Left ventricle myocardium inferior (tissue), 1 donor: ENCODE results near the gene CALM3. TPM values are rescaled to one million over a fixed set of nuclear protein-coding genes. Genes with fewer than 3 reads are reported as not detected.

Source experiments
- DNase-seq: peaks from one replicate; pipeline ENCODE4 v3.0.0-alpha.2; 2020
- H3K27ac ChIP-seq: fragments of 200-600 bp; replicated peaks from 2 replicates; pipeline ENCODE4 v1.8.0; 2021
- H3K27me3 ChIP-seq: fragments of 200-600 bp; 2 replicates; pipeline ENCODE4 v1.8.0; 2021; ENCODE audit warnings: low read depth
- H3K36me3 ChIP-seq: fragments of 200-600 bp; 2 replicates; pipeline ENCODE4 v1.8.0; 2021
- H3K4me1 ChIP-seq: fragments of 200-600 bp; 2 replicates; pipeline ENCODE4 v1.8.0; 2021
- H3K4me3 ChIP-seq: fragments of 200-600 bp; 2 replicates; pipeline ENCODE4 v1.8.0; 2021; ENCODE audit warnings: mild to moderate bottlenecking, moderate library complexity
- H3K9me3 ChIP-seq: fragments of 200-600 bp; replicated peaks from 2 replicates; pipeline ENCODE4 v1.8.0; 2021
- intact Hi-C: fragments of 100-400 bp; cut with micrococcal nuclease; formaldehyde crosslinking; loops from one replicate; pipeline ENCODE4 v1.11.0; 2022
- total RNA-seq: library from RNA; stranded (reverse); fragmentation: NEBNext Ultra II Directional; extraction: Animal tissue kit (Norgen Biotek cat#: 25700); gene quantifications from one replicate; pipeline ENCODE4 v1.2.1, GENCODE V29; 2021
- TF ChIP-seq, protein P1 (sequence below): fragments of 200-600 bp; IDR thresholded peaks from 2 replicates; pipeline ENCODE4 v1.8.0; 2021; ENCODE audit warnings: antibody characterized with exemption, mild to moderate bottlenecking, borderline replicate concordance
- donor health status: DM: no; HTN: yes; CAD: no; lungs with severe emphysema.

Gene CALM3
- total RNA-seq, 1 donor from 2014 or later: 294 TPM

- intact Hi-C loops: no loop called here
- TF ChIP-seq, protein P1, sequence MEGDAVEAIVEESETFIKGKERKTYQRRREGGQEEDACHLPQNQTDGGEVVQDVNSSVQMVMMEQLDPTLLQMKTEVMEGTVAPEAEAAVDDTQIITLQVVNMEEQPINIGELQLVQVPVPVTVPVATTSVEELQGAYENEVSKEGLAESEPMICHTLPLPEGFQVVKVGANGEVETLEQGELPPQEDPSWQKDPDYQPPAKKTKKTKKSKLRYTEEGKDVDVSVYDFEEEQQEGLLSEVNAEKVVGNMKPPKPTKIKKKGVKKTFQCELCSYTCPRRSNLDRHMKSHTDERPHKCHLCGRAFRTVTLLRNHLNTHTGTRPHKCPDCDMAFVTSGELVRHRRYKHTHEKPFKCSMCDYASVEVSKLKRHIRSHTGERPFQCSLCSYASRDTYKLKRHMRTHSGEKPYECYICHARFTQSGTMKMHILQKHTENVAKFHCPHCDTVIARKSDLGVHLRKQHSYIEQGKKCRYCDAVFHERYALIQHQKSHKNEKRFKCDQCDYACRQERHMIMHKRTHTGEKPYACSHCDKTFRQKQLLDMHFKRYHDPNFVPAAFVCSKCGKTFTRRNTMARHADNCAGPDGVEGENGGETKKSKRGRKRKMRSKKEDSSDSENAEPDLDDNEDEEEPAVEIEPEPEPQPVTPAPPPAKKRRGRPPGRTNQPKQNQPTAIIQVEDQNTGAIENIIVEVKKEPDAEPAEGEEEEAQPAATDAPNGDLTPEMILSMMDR: no peak
- Histone ChIP-seq H3K36me3 (no peaks in the 10 kb centered on the region), H3K4me1 (no peaks in the 10 kb centered on the region), H3K27me3 (no peaks in the 10 kb centered on the region), H3K9me3 (peaks cover 12% of the 10 kb centered on the region), H3K4me3 (no peak overlapping the region), H3K27ac (no peak overlapping the region)
- DNase-seq: no peak
These were observed 22.7 kb upstream of the CALM3 start for GRCh38 chr19:46578450-46578849.

DNA sequence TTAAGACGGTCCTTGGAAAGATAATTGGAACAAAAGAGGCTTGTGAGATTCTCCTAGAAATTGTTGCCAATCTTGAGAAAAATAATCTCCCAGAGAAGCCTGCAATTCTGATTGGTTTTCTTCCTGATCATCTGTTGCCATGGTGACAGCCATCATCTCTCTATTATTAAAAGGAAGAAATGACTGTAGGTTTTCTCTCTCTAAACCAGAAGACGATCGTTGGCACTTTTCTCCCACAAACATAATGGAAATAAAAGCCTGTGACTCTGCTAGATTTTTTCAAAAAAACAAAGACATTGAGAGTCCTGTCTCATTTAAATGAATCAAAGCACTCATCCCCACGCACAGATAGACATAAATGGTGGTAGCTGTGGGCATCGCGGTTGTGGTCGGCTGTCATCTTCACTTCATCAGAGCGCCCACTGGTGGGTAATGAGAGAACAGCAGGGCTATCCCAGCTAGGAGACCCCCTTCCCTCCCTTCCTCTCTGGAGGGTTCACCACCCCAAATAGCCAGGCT is 21.7 kb upstream of the CALM3 start:
- DNase-seq: no peak
- intact Hi-C loops: no loop called here
- Histone ChIP-seq H3K27me3 (no peaks in the 10 kb centered on the region), H3K4me3 (no peak overlapping the region), H3K4me1 (no peaks in the 10 kb centered on the region), H3K36me3 (no peaks in the 10 kb centered on the region), H3K27ac (no peak overlapping the region), H3K9me3 (peaks cover 12% of the 10 kb centered on the region)
- TF ChIP-seq, protein P1: peak; percentile 35

GRCh38 chr19:46580247-46580646 is 20.9 kb upstream of the CALM3 start:
- Histone ChIP-seq H3K27me3 (no peaks in the 10 kb centered on the region), H3K4me1 (no peaks in the 10 kb centered on the region), H3K36me3 (no peaks in the 10 kb centered on the region), H3K27ac (no peak overlapping the region), H3K4me3 (no peak overlapping the region), H3K9me3 (peaks cover 12% of the 10 kb centered on the region)
- intact Hi-C loops: no loop called here
- no peak for DNase-seq
- TF ChIP-seq, protein P1: no peak

DNA sequence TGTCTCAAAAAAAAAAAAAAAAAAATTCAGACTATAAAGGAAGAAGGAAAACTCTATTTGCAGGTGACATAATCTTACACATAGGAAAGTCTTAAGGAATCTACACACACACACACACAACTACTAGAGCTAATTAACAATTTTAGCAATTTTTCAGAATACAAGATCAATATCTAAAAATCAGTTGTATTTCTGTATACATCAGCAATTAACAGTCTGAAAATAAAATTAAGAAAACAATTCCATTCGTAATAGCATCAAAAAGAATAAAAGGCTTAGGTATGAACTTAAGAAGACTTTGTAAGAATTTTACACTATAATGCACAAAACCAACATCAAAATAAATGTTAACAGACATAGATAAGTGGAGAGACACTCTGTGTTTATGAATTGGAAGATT is 15.6 kb upstream of the CALM3 start:
- TF ChIP-seq, protein P1: no peak
- Histone ChIP-seq H3K9me3 (peaks cover 11% of the 10 kb centered on the region), H3K4me3 (no peak overlapping the region), H3K4me1 (no peaks in the 10 kb centered on the region), H3K27me3 (no peaks in the 10 kb centered on the region), H3K27ac (no peak overlapping the region), H3K36me3 (no peaks in the 10 kb centered on the region)
- intact Hi-C loops: no loop called here
- DNase-seq: no peak

- no peak overlapping the region for H3K27ac ChIP-seq
- no peak for DNase-seq
- no peaks in the 10 kb centered on the region for H3K36me3 ChIP-seq
- H3K27me3 ChIP-seq: no peaks in the 10 kb centered on the region
- TF ChIP-seq, protein P1: no peak
- no peaks in the 10 kb centered on the region for H3K4me1 ChIP-seq
- intact Hi-C loops: no loop called here
- H3K4me3 ChIP-seq: no peak overlapping the region
- peaks cover 3% of the 10 kb centered on the region for H3K9me3 ChIP-seq
These were observed 14.8 kb upstream of the CALM3 start for GRCh38 chr19:46586294-46586693.
